Colonic mucosa (tissue), 4 donors: ENCODE data around the gene QSER1. TPM values are rescaled to one million over a fixed set of nuclear protein-coding genes. Genes with fewer than 3 reads are reported as not detected.

ENCODE experiments used
- DNase-seq: peaks from one replicate; pipeline ENCODE4 v3.0.0-alpha.2; 2020
- H3K27ac ChIP-seq: fragments of 200-600 bp; one replicate; pipeline ENCODE4 v1.8.0; 2021
- H3K27me3 ChIP-seq: fragments of 200-600 bp; one replicate; pipeline ENCODE4 v1.8.0; 2021
- H3K36me3 ChIP-seq: fragments of 200-600 bp; one replicate; pipeline ENCODE4 v1.8.0; 2021
- H3K4me1 ChIP-seq: fragments of 200-600 bp; one replicate; pipeline ENCODE4 v1.8.0; 2021; ENCODE audit warnings: mild to moderate bottlenecking
- H3K4me3 ChIP-seq: fragments of 200-600 bp; one replicate; pipeline ENCODE4 v1.8.0; 2021
- H3K9ac ChIP-seq, 2 donors: one replicate each; pipeline ENCODE4 v1.7.0; 2013; ENCODE audit warnings: control low read depth in 2 of 2, low read depth in 2 of 2, low read length in 2 of 2
- H3K9me3 ChIP-seq: fragments of 200-600 bp; one replicate; pipeline ENCODE4 v1.8.0; 2021
- intact Hi-C: fragments of 100-400 bp; cut with DNase I; formaldehyde crosslinking; loops from one replicate; pipeline ENCODE4 v1.14.1; 2022
- total RNA-seq, 2 donors: library from RNA; stranded (reverse); fragmentation: NEBNext Ultra II Directional in 1 of 2; extraction: Animal tissue kit (Norgen Biotek cat#: 25700) in 1 of 2; gene quantifications; one replicate each; pipeline ENCODE4 v1.2.1, GENCODE V29; 2021
- TF ChIP-seq, protein P1 (sequence below): fragments of 200-600 bp; IDR thresholded peaks from one replicate; pipeline ENCODE4 v1.8.0; 2022; ENCODE audit warnings: antibody characterized with exemption, mild to moderate bottlenecking
- donor health status: healthy.
- donor health status: DM: no; HTN: no; CAD: no.
- donor health status: DM: no; HTN: no; CAD: no.

Gene QSER1
- total RNA-seq, 2 donors from 2014 or later: 25.3 to 25.9 TPM

DNA sequence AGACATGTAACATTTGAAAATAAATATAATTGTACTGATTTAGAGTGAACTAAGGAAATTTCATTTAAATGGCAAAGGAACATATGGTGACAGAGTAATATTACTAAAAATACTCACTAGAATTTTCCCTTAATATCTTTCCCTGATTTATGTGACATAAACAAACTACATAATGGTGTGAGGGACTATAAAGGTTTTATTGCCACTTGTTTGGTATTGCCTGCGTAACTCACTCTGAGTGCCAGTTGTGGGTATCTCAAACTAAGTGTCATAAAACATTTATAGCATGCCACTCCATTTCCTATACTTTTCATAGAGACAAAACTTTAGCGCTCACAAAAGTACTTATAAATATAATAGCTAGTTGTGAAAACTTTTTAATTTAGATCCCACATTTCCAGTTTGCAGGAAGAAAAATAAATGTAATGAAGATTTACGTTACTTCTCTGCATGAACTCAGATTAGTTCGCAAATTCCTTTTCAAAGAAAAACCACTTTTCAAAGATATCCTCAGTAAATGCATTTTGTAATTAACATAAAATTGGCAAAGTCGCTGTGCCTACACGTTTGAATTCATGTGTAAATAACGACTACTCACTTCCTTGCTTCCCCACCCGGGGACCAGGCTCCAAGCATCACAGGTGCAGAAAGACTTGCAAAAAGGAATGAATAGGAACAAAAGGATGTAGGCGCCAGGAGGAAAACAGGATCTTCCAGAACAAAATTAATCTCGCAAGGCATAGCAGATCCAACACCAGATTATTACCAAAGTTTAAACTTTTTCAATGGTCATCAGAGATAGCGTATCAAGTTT is 1.6 kb upstream of the QSER1 start:
- no peaks in the 10 kb centered on the region for H3K4me1 ChIP-seq
- no peak overlapping the region for H3K4me3 ChIP-seq
- H3K27ac ChIP-seq: no peak overlapping the region
- intact Hi-C loops: no loop called here
- peak overlapping the region in 1 of 2 donors; percentile 32 for H3K9ac ChIP-seq
- TF ChIP-seq, protein P1, sequence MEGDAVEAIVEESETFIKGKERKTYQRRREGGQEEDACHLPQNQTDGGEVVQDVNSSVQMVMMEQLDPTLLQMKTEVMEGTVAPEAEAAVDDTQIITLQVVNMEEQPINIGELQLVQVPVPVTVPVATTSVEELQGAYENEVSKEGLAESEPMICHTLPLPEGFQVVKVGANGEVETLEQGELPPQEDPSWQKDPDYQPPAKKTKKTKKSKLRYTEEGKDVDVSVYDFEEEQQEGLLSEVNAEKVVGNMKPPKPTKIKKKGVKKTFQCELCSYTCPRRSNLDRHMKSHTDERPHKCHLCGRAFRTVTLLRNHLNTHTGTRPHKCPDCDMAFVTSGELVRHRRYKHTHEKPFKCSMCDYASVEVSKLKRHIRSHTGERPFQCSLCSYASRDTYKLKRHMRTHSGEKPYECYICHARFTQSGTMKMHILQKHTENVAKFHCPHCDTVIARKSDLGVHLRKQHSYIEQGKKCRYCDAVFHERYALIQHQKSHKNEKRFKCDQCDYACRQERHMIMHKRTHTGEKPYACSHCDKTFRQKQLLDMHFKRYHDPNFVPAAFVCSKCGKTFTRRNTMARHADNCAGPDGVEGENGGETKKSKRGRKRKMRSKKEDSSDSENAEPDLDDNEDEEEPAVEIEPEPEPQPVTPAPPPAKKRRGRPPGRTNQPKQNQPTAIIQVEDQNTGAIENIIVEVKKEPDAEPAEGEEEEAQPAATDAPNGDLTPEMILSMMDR: no peak
- H3K9me3 ChIP-seq: no peaks in the 10 kb centered on the region
- DNase-seq: peak; percentile 29
- no peaks in the 10 kb centered on the region for H3K27me3 ChIP-seq
- H3K36me3 ChIP-seq: no peaks in the 10 kb centered on the region

DNA sequence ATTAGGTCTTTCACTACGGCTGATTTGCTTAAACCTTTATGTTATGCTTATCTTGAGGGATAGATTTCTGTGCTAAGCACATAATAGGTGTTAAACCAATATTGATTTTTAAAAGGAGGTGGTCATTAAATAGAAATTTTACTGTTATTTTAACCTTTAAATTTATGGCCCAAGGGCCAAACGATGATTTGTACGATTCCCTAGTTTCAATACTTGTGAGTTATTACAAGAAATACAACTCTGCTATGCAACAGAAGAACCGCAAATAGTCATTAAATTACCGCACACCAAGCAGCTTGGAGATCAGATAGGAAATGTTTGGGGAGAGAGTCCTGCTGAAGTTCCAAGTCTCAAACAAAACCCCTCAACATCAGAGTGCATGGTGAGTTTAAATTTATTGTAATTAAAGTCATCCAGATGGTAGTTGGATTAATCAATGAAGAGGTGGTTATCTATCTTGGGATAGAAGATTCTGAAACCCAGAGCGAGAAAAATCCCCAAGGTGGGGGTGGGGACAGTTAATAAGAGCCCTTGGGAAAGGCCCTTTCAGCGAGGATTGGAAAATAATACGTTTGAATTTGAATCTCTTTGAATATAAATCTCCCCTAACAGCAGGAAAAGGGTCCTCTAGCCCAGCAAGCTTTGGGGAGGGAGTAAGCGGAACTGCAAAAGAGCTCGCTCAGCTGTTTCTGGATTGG is 805 bp upstream of the QSER1 start:
- intact Hi-C loops: no loop called here
- peak overlapping the region; percentile 75 for H3K27ac ChIP-seq
- no peaks in the 10 kb centered on the region for H3K9me3 ChIP-seq
- peak; percentile 53 for DNase-seq
- H3K36me3 ChIP-seq: no peaks in the 10 kb centered on the region
- H3K4me1 ChIP-seq: no peaks in the 10 kb centered on the region
- H3K9ac ChIP-seq: peak overlapping the region; percentile 84 to 96
- peak overlapping the region; percentile 70 for H3K4me3 ChIP-seq
- no peaks in the 10 kb centered on the region for H3K27me3 ChIP-seq
- TF ChIP-seq, protein P1: no peak

DNA sequence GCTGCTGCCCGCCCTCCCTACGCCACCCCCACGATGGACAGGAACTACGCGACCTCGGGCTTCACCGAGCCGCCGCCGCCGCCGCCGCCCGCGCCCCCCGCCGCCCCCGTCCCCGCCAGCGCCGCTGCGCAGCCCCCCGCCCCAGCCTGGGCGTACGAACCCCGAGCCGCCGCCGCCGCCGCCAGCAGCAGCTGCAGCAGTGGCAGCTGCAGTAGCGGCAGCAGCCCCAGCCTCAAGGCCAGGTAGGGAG is 407 bp downstream of the QSER1 start:
- Histone ChIP-seq H3K27me3 (no peaks in the 10 kb centered on the region), H3K27ac (peak overlapping the region; percentile 80), H3K9ac (peak overlapping the region; percentile 68 to 85), H3K36me3 (no peaks in the 10 kb centered on the region), H3K4me3 (peak overlapping the region; percentile 70), H3K9me3 (no peaks in the 10 kb centered on the region), H3K4me1 (no peaks in the 10 kb centered on the region)
- TF ChIP-seq, protein P1: no peak
- DNase-seq: no peak
- intact Hi-C loops: no loop called here

DNA sequence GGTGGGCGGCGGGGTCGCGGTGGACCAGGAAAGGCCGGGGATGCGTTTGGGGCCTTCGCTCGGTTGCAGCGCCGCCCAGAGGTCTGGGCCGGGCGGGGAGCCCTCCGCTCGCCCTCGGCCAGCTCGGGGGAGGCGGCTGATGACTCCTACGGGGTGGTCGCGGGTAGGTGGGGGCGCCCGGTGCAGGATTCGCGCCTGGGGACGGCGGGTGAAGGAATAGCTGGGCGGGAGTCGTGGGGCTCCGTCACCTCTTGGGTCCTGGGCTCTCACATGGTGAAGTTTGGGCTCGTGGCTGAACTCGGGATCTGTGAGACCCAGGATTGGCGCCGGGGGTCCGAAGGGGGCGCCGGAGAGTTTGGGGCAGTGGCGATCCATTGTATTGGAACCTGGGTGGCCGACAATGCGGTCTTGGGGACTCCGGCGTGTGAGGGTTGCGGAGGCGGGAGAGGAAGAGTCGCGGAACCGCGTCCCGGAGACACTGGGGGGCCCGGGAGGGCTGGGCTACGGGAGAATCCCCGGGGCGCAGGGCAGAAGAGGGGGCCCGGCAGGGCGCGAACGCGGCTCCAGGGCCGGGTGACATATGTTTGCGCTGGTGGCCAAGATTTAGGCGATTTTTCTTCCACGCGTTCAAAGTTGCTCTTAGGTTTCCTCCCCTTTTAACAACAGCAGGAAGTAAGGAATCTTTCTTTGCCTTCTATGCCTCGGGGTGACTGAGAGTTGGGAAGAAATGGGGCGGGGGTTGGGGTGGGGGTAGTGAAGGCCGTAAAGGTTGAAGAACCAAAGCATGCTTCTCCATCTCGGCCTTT is 935 bp downstream of the QSER1 start:
- H3K9ac ChIP-seq: peak overlapping the region; percentile 68 to 85
- TF ChIP-seq, protein P1: peak; percentile 32
- intact Hi-C loops: no loop called here
- peak overlapping the region; percentile 70 for H3K4me3 ChIP-seq
- H3K36me3 ChIP-seq: no peaks in the 10 kb centered on the region
- no peaks in the 10 kb centered on the region for H3K4me1 ChIP-seq
- H3K27ac ChIP-seq: peak overlapping the region; percentile 80
- DNase-seq: peak; percentile 59
- H3K27me3 ChIP-seq: no peaks in the 10 kb centered on the region
- H3K9me3 ChIP-seq: no peaks in the 10 kb centered on the region

- TF ChIP-seq, protein P1: no peak
- Histone ChIP-seq H3K9ac (peak overlapping the region; percentile 68 to 85), H3K9me3 (no peaks in the 10 kb centered on the region)
Measured at GRCh38 chr11:32894149-32894827, 1.7 kb downstream of the QSER1 start.

More at GRCh38 chr11:32894149-32894827, 1.7 kb downstream of the QSER1 start:
- Histone ChIP-seq H3K27ac (peak overlapping the region; percentile 80), H3K27me3 (no peaks in the 10 kb centered on the region), H3K4me3 (peak overlapping the region; percentile 70), H3K4me1 (no peaks in the 10 kb centered on the region), H3K36me3 (no peaks in the 10 kb centered on the region)
- intact Hi-C loops: no loop called here
- peak; percentile 67 for DNase-seq
